ENCODE data around the gene TMEM120B. TPM values are rescaled to one million over a fixed set of nuclear protein-coding genes. Genes with fewer than 3 reads are reported as not detected.

The TMEM120B gene
- total RNA-seq, 3 donors from 2014 or later = 5.4 to 8.2 (median 6.1) TPM

- peak overlapping the region; percentile 76 to 95 (median 80) for H3K4me3 ChIP-seq
- intact Hi-C loops (cut with DNase I; ENCODE audit: low total_unique reads) = loop anchor here (5.0 kb wide), 1 partner anchor 224 kb away; the partner anchor contains the start of gene BCL7A
These were observed 86.2 kb downstream of the TMEM120B start for GRCh38 chr12:121798787-121799155.

DNA sequence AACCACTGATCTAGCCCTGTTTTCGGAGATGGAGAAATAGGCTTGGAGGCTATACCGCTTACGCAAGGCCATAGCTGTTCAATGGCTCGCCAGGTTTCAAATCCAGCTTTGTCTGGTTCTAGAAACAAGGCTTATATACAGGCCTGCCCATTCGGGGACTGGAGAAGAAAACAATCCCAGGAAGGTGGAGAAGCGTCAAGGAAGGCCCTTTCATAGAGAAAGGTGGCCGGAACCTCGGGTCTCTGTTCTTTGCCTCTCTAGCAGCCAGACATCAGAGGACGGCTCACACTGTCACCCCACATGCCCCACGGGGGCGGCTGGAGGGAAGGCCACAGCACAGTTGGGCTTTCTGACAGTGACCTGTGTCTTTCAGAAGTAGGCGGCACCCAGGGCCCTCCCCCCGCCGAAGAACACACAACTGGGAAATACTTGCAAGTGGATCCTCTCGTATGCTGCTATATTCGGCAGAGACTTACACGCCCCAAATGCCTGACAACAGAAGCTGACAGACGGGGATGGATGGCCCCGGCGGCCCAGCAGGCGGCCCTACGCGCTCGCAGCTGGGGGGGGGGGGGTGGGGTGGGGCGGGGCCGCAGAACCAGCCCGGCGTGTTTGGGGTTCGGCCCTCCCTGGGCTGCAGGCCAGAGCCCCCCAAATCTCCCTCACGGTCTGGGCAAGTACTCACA is 86.7 kb downstream of the TMEM120B start:
- H3K36me3 ChIP-seq = no peaks in the 10 kb centered on the region
- H3K27me3 ChIP-seq = no peaks in the 10 kb centered on the region
- H3K27ac ChIP-seq = peak overlapping the region; percentile 100
- intact Hi-C loops (cut with DNase I; ENCODE audit: low total_unique reads) = loop anchor here (5.0 kb wide), 1 partner anchor 223 kb away; the partner anchor contains the start of gene BCL7A
- peak; percentile 79 to 87 for DNase-seq (ENCODE audit: low spot score in 2 of 2)
- TF ChIP-seq, protein P1, sequence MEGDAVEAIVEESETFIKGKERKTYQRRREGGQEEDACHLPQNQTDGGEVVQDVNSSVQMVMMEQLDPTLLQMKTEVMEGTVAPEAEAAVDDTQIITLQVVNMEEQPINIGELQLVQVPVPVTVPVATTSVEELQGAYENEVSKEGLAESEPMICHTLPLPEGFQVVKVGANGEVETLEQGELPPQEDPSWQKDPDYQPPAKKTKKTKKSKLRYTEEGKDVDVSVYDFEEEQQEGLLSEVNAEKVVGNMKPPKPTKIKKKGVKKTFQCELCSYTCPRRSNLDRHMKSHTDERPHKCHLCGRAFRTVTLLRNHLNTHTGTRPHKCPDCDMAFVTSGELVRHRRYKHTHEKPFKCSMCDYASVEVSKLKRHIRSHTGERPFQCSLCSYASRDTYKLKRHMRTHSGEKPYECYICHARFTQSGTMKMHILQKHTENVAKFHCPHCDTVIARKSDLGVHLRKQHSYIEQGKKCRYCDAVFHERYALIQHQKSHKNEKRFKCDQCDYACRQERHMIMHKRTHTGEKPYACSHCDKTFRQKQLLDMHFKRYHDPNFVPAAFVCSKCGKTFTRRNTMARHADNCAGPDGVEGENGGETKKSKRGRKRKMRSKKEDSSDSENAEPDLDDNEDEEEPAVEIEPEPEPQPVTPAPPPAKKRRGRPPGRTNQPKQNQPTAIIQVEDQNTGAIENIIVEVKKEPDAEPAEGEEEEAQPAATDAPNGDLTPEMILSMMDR (IDR thresholded peaks at IDR 0.05) = no peak
- TF ChIP-seq POLR2AphosphoS5 (IDR thresholded peaks at IDR 0.05) (peak in 2 of 3 donors; percentile 44 to 61), POLR2A (IDR thresholded peaks at IDR 0.05) (peak; percentile 44)
- peaks cover 14 to 38% of the 10 kb centered on the region in 2 donors for H3K4me1 ChIP-seq
- no peaks in the 10 kb centered on the region for H3K9me3 ChIP-seq
- H3K4me3 ChIP-seq = peak overlapping the region; percentile 76 to 95 (median 80)

More at GRCh38 chr12:121798787-121799155, 86.2 kb downstream of the TMEM120B start:
- Histone ChIP-seq H3K27ac (peak overlapping the region; percentile 100), H3K4me1 (peaks cover 14 to 38% of the 10 kb centered on the region in 2 donors), H3K9me3 (no peaks in the 10 kb centered on the region), H3K36me3 (no peaks in the 10 kb centered on the region), H3K27me3 (no peaks in the 10 kb centered on the region)
- DNase-seq (ENCODE audit: low spot score in 2 of 2) = no peak
- TF ChIP-seq POLR2AphosphoS5 (IDR thresholded peaks at IDR 0.05) (no peak), POLR2A (IDR thresholded peaks at IDR 0.05) (no peak)
- TF ChIP-seq, protein P1 (IDR thresholded peaks at IDR 0.05) = no peak

GRCh38 chr12:121799842-121800693 is 87.5 kb downstream of the TMEM120B start:
- intact Hi-C loops (cut with DNase I; ENCODE audit: low total_unique reads) = loop anchor here (5.0 kb wide), 1 partner anchor 222 kb away; the partner anchor contains the start of gene BCL7A

DNA sequence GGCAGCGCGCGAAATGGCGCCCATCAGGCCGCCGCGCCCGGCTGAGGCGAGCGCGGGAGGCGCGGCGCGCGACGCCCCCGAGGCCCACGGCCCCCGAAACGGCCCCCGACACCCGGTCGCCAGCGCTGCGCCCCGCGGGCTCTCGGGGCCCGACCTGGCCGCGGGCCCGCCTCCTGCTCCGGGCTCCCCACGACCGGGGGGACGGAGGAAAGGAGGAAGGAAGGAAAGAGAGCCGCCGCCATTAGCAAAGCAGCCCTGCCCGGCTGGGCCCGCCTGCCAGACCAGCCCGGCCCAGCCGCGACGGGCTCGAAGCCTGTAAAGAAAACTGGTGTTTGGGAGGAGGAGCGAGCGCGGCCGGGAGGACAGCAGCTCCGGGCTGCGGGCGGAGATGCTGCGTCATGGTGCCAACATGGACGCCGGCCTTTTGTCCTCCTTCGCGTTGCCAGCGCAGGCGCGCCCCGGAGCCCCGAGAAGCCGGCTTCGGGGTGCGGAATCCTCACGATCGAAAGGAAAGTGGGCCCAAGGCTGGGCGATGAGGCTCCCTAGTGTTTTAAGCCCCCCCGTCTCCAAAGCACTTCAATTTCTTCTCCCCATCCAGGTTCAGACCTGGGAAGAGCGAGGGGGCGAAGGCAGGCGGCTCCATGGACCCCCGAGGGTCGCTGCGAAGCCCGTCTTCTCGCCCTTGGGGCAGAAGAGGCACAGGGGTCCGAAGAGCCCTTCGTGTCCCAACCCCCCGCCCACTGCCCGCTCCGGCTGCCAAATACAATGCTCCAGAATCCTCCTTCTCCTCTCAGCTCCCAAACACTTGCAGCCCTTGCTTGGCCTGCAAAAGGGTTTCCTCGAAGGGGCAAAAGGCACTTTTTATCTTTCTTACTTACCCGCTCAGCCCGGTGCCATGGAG is 88.4 kb downstream of the TMEM120B start:
- peak; percentile 81 to 84 for DNase-seq (ENCODE audit: low spot score in 2 of 2)
- peak overlapping the region; percentile 76 to 95 (median 80) for H3K4me3 ChIP-seq
- peaks cover 14 to 25% of the 10 kb centered on the region in 2 donors for H3K4me1 ChIP-seq
- intact Hi-C loops (cut with DNase I; ENCODE audit: low total_unique reads) = no loop called here
- TF ChIP-seq POLR2A (IDR thresholded peaks at IDR 0.05) = peak; percentile 75
- TF ChIP-seq, protein P1 (IDR thresholded peaks at IDR 0.05) = no peak
- peak; percentile 42 to 77 (median 59) for TF ChIP-seq POLR2AphosphoS5 (IDR thresholded peaks at IDR 0.05)
- no peaks in the 10 kb centered on the region for H3K9me3 ChIP-seq
- H3K27ac ChIP-seq = peak overlapping the region; percentile 100
- no peaks in the 10 kb centered on the region for H3K27me3 ChIP-seq
- H3K36me3 ChIP-seq = no peaks in the 10 kb centered on the region

More at GRCh38 chr12:121799842-121800693, 87.5 kb downstream of the TMEM120B start:
- no peaks in the 10 kb centered on the region for H3K9me3 ChIP-seq
- peak overlapping the region; percentile 76 to 95 (median 80) for H3K4me3 ChIP-seq
- peak; percentile 88 to 90 for DNase-seq (ENCODE audit: low spot score in 2 of 2)
- H3K27ac ChIP-seq = peak overlapping the region; percentile 100
- no peaks in the 10 kb centered on the region for H3K27me3 ChIP-seq
- TF ChIP-seq POLR2AphosphoS5 (IDR thresholded peaks at IDR 0.05) = peak; percentile 69 to 85 (median 79)
- TF ChIP-seq, protein P1 (IDR thresholded peaks at IDR 0.05) = no peak
- TF ChIP-seq POLR2A (IDR thresholded peaks at IDR 0.05) = peak; percentile 55
- peaks cover 14 to 33% of the 10 kb centered on the region in 2 donors for H3K4me1 ChIP-seq
- no peaks in the 10 kb centered on the region for H3K36me3 ChIP-seq

Measured in breast epithelium (tissue), 4 donors.